ENCODE results near the gene APBA1. TPM values are rescaled to one million over a fixed set of nuclear protein-coding genes. Genes with fewer than 3 reads are reported as not detected.

The APBA1 gene
- total RNA-seq, 1 donor from 2014 or later: 5.9 TPM

- Histone ChIP-seq H3K4me2 (ENCODE audit: low read length) (peak overlapping the region; percentile 53), H3K9ac (ENCODE audit: low read length) (no peak overlapping the region), H3K4me3 (ENCODE audit: insufficient read depth, low read depth, low read length) (no peak overlapping the region), H3K4me1 (ENCODE audit: insufficient read depth, low read length) (peaks cover 4% of the 10 kb centered on the region), H2AFZ (ENCODE audit: low read depth, low read length) (no peak overlapping the region), H3K27me3 (ENCODE audit: insufficient read depth, low read length) (no peaks in the 10 kb centered on the region), H4K20me1 (ENCODE audit: insufficient read depth, low read length) (no peaks in the 10 kb centered on the region), H3K9me3 (ENCODE audit: insufficient read depth, low read depth, low read length) (no peaks in the 10 kb centered on the region), H3K79me2 (ENCODE audit: insufficient read depth, low read length) (no peaks in the 10 kb centered on the region), H3K27ac (ENCODE audit: low read depth, low read length) (no peak overlapping the region), H3K36me3 (ENCODE audit: insufficient read depth, low read length) (no peaks in the 10 kb centered on the region)
- Mint-ChIP-seq H3K4me1 (ENCODE audit: low read depth, unreplicated experiment) (no peaks in the 10 kb centered on the region), H3K9me3 (ENCODE audit: unreplicated experiment) (no peaks in the 10 kb centered on the region), H3K27me3 (ENCODE audit: low read depth, unreplicated experiment) (peaks cover 5% of the 10 kb centered on the region), H3K27ac (ENCODE audit: unreplicated experiment) (no peak overlapping the region), H3K4me3 (ENCODE audit: unreplicated experiment) (no peak overlapping the region), H3K36me3 (ENCODE audit: low read depth, unreplicated experiment) (no peaks in the 10 kb centered on the region)
- DNase-seq (ENCODE audit: low read depth) (peak; percentile 44), FAIRE-seq (no peak)
- TF ChIP-seq CTCF (IDR thresholded peaks at IDR 0.05; ENCODE audit: insufficient read depth, low read depth, low read length) (peak; percentile 91), EZH2 (IDR thresholded peaks at IDR 0.05; ENCODE audit: insufficient read depth, low read length) (no peak)
Observed at GRCh38 chr9:69549310-69550202, 122.6 kb downstream of the APBA1 start.

GRCh38 chr9:69548681-69549080 is 123.5 kb downstream of the APBA1 start:
- H3K4me1 Mint-ChIP-seq (ENCODE audit: low read depth, unreplicated experiment): no peaks in the 10 kb centered on the region
- H3K27me3 ChIP-seq (ENCODE audit: insufficient read depth, low read length): no peaks in the 10 kb centered on the region
- FAIRE-seq (no peak), DNase-seq (ENCODE audit: low read depth) (no peak)
- H4K20me1 ChIP-seq (ENCODE audit: insufficient read depth, low read length): no peaks in the 10 kb centered on the region
- no peak for TF ChIP-seq CTCF (IDR thresholded peaks at IDR 0.05; ENCODE audit: insufficient read depth, low read depth, low read length)
- no peak overlapping the region for H3K4me3 Mint-ChIP-seq (ENCODE audit: unreplicated experiment)
- H2AFZ ChIP-seq (ENCODE audit: low read depth, low read length): no peak overlapping the region
- no peaks in the 10 kb centered on the region for H3K79me2 ChIP-seq (ENCODE audit: insufficient read depth, low read length)
- H3K27ac ChIP-seq (ENCODE audit: low read depth, low read length): no peak overlapping the region
- H3K27me3 Mint-ChIP-seq (ENCODE audit: low read depth, unreplicated experiment): peaks cover 5% of the 10 kb centered on the region
- H3K4me1 ChIP-seq (ENCODE audit: insufficient read depth, low read length): no peaks in the 10 kb centered on the region
- no peak overlapping the region for H3K4me2 ChIP-seq (ENCODE audit: low read length)
- no peaks in the 10 kb centered on the region for H3K9me3 ChIP-seq (ENCODE audit: insufficient read depth, low read depth, low read length)
- no peaks in the 10 kb centered on the region for H3K9me3 Mint-ChIP-seq (ENCODE audit: unreplicated experiment)
- no peaks in the 10 kb centered on the region for H3K36me3 ChIP-seq (ENCODE audit: insufficient read depth, low read length)
- H3K27ac Mint-ChIP-seq (ENCODE audit: unreplicated experiment): no peak overlapping the region
- no peak overlapping the region for H3K4me3 ChIP-seq (ENCODE audit: insufficient read depth, low read depth, low read length)
- no peaks in the 10 kb centered on the region for H3K36me3 Mint-ChIP-seq (ENCODE audit: low read depth, unreplicated experiment)
- H3K9ac ChIP-seq (ENCODE audit: low read length): no peak overlapping the region

DNA sequence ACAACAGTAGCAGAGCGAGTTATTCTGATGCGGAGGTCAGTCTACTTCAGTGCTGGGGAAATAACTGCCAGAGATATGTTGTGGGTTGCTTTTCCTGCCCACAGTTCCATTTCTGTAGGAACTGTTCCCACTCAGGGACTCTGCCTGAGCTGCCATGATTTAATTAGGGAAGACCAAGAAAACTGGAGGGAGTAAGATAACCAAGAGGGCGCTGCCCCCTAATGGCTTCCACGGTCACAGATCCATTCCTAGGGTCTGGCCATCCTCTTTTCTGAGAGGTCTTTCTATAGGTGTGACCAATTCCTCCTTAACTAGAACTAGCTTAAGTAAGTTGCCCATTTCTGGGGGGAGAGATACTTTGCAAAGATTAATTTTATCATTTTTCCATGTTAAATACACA is 125.9 kb downstream of the APBA1 start:
- Histone ChIP-seq H3K9me3 (ENCODE audit: insufficient read depth, low read depth, low read length) (no peaks in the 10 kb centered on the region), H3K36me3 (ENCODE audit: insufficient read depth, low read length) (no peaks in the 10 kb centered on the region), H3K4me1 (ENCODE audit: insufficient read depth, low read length) (no peaks in the 10 kb centered on the region), H3K27me3 (ENCODE audit: insufficient read depth, low read length) (no peaks in the 10 kb centered on the region), H3K4me3 (ENCODE audit: insufficient read depth, low read depth, low read length) (no peak overlapping the region), H3K9ac (ENCODE audit: low read length) (no peak overlapping the region), H3K4me2 (ENCODE audit: low read length) (no peak overlapping the region), H3K27ac (ENCODE audit: low read depth, low read length) (no peak overlapping the region), H3K79me2 (ENCODE audit: insufficient read depth, low read length) (no peaks in the 10 kb centered on the region), H2AFZ (ENCODE audit: low read depth, low read length) (no peak overlapping the region), H4K20me1 (ENCODE audit: insufficient read depth, low read length) (no peaks in the 10 kb centered on the region)
- H3K9me3 Mint-ChIP-seq (ENCODE audit: unreplicated experiment): no peaks in the 10 kb centered on the region
- TF ChIP-seq CTCF (IDR thresholded peaks at IDR 0.05; ENCODE audit: insufficient read depth, low read depth, low read length) (peak; percentile 42), EZH2 (IDR thresholded peaks at IDR 0.05; ENCODE audit: insufficient read depth, low read length) (no peak)
- H3K4me3 Mint-ChIP-seq (ENCODE audit: unreplicated experiment): no peak overlapping the region
- no peak overlapping the region for H3K27ac Mint-ChIP-seq (ENCODE audit: unreplicated experiment)
- FAIRE-seq: no peak
- H3K36me3 Mint-ChIP-seq (ENCODE audit: low read depth, unreplicated experiment): no peaks in the 10 kb centered on the region
- no peaks in the 10 kb centered on the region for H3K4me1 Mint-ChIP-seq (ENCODE audit: low read depth, unreplicated experiment)
- no peak for DNase-seq (ENCODE audit: low read depth)
- peaks cover 5% of the 10 kb centered on the region for H3K27me3 Mint-ChIP-seq (ENCODE audit: low read depth, unreplicated experiment)

All from astrocyte (in vitro differentiated cells and primary cell).